Measurements from ENCODE around the gene ENDOV.

ENDOV gene

DNA sequence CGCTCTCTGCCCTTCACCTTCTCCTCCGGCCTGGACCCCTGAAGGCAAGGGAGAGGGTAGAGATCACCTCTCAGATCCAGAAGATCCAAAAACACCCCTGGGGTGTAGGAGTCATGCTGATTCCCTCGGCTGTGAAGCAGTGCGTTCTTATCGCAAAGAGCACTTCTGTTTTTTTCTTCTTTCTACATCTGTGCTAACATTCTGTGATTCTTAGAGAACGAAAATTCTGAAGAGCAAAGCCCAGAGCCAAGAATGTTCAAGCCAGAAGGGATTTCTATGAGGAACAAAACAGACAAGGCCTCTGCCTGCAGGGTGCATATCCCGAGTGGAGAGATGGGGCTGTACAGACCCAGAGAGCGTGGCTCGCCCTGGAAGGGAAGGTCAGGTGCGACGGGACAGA, 44.3 kb downstream of the ENDOV start:
- no peaks in the 10 kb centered on the region for H3K36me3 ChIP-seq (ENCODE audit: control insufficient read depth, insufficient read depth, low read length)
- H3K27ac ChIP-seq (ENCODE audit: low read depth, low read length, severe bottlenecking), result no peak overlapping the region
- no peak overlapping the region for H3K4me3 ChIP-seq (ENCODE audit: extremely low read depth, insufficient read depth, low read length, poor library complexity, severe bottlenecking)
- H3K9me3 ChIP-seq (ENCODE audit: control insufficient read depth, low read length), result no peaks in the 10 kb centered on the region
- 67 to 70% methylated on average over 5 to 7 of the region's 11 CpGs for WGBS, 2 experiments (ENCODE audit: insufficient coverage in 2 of 2)
- H3K4me1 ChIP-seq (ENCODE audit: control insufficient read depth, insufficient read depth, low read length, poor library complexity, severe bottlenecking), result no peaks in the 10 kb centered on the region

DNA sequence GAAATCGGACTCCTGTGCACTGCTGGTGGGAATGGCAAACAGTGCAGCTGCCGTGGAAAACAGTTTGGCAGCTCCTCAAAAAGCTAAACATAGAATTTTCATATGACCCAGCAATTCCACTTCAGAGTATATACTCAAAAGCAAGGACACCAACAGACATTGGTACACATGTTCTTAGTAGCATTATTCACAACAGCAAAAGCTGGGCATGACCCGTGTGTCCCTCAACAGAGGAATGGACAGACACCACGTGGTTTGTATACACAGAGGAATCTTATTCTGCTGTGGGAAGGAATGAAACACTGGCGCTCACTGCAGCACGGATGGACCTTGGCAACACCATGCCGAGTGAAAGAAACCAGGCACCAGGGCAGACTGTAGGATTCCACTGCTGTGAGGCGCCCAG, 45.5 kb downstream of the ENDOV start:
- Histone ChIP-seq H3K4me1 (ENCODE audit: control insufficient read depth, insufficient read depth, low read length, poor library complexity, severe bottlenecking) (no peaks in the 10 kb centered on the region), H3K27ac (ENCODE audit: low read depth, low read length, severe bottlenecking) (no peak overlapping the region), H3K9me3 (ENCODE audit: control insufficient read depth, low read length) (no peaks in the 10 kb centered on the region), H3K4me3 (ENCODE audit: extremely low read depth, insufficient read depth, low read length, poor library complexity, severe bottlenecking) (no peak overlapping the region), H3K36me3 (ENCODE audit: control insufficient read depth, insufficient read depth, low read length) (no peaks in the 10 kb centered on the region)
- WGBS, 2 experiments (ENCODE audit: insufficient coverage in 2 of 2), result 75 to 77% methylated on average over 8 of the region's 8 CpGs

DNA sequence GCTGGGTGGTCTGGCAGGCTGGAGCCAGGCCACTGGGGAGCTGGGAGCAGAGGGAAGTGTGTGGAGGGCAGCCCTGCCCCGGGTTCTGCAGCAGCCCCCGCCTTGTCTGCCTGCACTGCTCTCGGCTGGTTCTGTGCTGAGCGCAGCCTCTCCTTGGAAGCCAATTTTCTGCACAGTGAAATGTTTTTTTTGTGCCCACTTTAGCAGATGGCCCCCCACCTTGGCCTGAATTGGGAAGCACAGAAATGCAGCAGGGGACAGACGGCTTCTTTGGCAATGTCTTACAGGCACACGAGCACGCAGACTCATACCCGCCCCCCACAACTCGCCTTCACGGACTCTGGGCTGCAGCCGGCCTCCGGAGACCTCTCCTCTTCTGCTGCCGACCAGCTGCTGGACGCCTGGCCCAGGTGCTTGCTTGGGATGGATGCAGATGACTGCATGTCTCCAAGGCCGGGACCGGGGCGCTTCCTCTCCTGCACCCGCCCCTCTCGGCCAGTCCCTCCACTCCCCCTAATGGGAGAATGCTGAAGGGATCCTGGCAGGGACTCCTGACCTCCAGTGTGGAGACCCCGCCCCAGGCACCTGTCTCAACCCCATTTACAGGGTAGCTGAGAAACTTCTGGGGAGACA, 46.7 kb downstream of the ENDOV start:
- no peaks in the 10 kb centered on the region for H3K4me1 ChIP-seq (ENCODE audit: control insufficient read depth, insufficient read depth, low read length, poor library complexity, severe bottlenecking)
- H3K27ac ChIP-seq (ENCODE audit: low read depth, low read length, severe bottlenecking), result no peak overlapping the region
- no peaks in the 10 kb centered on the region for H3K36me3 ChIP-seq (ENCODE audit: control insufficient read depth, insufficient read depth, low read length)
- no peaks in the 10 kb centered on the region for H3K9me3 ChIP-seq (ENCODE audit: control insufficient read depth, low read length)
- WGBS, 2 experiments (ENCODE audit: insufficient coverage in 2 of 2), result 70 to 85% methylated on average over 10 to 15 of the region's 20 CpGs
- no peak overlapping the region for H3K4me3 ChIP-seq (ENCODE audit: extremely low read depth, insufficient read depth, low read length, poor library complexity, severe bottlenecking)

DNA sequence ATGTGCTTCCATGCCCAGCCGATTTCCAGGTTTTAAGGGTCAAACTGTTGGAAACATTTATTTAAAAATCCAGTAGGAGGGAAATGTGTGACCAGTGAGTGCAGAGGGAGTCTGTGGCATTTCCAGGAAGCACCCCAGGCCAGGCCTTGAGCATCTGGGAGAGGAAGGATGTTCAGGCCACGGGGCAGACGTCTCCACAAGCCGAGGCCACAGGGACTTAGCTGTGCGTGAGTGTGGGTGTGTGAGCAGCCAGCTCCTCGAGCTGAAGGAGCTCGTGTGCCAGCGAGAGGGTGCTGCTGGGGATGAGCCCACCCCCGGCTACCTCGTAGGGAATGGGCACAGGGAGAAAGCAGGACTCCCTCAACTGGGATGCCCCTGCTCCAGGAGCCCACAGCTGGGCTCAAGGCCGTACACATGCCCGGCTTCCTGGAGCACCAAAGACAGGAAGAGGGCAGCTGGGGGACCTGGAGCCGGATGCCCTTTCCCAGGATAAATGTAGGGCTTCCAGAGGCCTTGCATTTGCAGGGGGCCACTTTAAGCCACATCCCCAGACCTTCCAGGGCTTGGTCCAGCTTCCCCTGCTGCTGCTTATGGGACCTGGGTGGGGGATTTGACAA, 48.9 kb downstream of the ENDOV start:
- Histone ChIP-seq H3K4me1 (ENCODE audit: control insufficient read depth, insufficient read depth, low read length, poor library complexity, severe bottlenecking) (no peaks in the 10 kb centered on the region), H3K4me3 (ENCODE audit: extremely low read depth, insufficient read depth, low read length, poor library complexity, severe bottlenecking) (no peak overlapping the region), H3K9me3 (ENCODE audit: control insufficient read depth, low read length) (no peaks in the 10 kb centered on the region), H3K36me3 (ENCODE audit: control insufficient read depth, insufficient read depth, low read length) (no peaks in the 10 kb centered on the region), H3K27ac (ENCODE audit: low read depth, low read length, severe bottlenecking) (no peak overlapping the region)
- WGBS, 2 experiments (ENCODE audit: insufficient coverage in 2 of 2), result 75% methylated on average over 13 of the region's 13 CpGs

DNA sequence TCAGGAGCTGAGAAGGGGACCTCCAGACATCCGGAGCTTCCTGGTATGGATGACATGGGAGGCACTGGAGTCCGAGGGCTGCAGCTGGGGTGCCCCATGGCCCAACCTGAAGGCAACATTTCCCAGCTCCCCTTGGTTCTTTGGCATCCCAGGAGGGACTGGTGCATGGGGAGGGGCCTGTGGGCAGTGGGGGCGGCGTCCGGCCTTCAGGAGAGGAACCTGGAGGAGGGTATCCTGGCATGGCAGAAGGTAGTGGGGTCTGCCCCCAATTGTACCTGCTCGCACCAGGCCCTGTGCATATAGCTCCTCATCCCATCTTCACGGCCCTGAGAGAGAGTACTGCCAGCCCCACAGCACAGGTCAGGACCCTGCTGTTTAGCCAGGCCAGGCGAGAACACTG, 49.5 kb downstream of the ENDOV start:
- no peak overlapping the region for H3K4me3 ChIP-seq (ENCODE audit: extremely low read depth, insufficient read depth, low read length, poor library complexity, severe bottlenecking)
- 76 to 83% methylated on average over 4 to 8 of the region's 8 CpGs for WGBS, 2 experiments (ENCODE audit: insufficient coverage in 2 of 2)

DNA sequence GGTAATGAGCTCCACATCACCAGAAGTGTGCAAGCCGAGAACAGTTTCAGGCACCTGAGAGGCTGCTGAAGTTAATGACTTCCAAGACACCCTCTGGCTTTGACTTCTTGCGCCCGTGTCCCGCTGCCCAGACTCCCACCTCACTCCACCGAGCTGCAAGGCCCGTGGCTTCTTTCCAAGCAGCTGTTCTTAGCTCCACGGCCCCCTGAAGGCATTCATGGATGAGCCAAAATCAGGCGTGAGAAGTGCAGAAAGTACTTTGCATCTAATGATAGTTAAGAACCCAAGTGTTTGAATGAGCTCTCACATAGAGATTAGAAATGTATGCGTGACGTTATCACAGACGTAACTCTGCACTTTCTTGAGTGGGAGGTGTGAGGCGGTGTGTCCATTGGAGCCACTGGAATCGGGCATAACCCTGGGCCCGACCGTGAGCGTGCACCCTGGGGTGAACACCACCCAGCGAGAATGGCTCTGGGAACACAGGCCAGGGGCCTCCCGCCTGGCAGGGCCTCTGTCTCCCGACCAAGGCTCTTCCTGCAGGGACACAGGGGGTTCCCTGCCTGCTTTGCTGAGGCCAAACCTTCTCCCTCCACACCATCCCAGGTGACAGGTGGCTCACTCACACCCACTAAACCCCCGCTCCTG, 50.5 kb downstream of the ENDOV start:
- no peak overlapping the region for H3K27ac ChIP-seq (ENCODE audit: low read depth, low read length, severe bottlenecking)
- WGBS, 2 experiments (ENCODE audit: insufficient coverage in 2 of 2), result 81 to 82% methylated on average over 16 to 20 of the region's 20 CpGs
- H3K4me3 ChIP-seq (ENCODE audit: extremely low read depth, insufficient read depth, low read length, poor library complexity, severe bottlenecking), result no peak overlapping the region

More for the DNA sequence above, 49.5 kb downstream of the ENDOV start:
- no peaks in the 10 kb centered on the region for H3K36me3 ChIP-seq (ENCODE audit: control insufficient read depth, insufficient read depth, low read length)
- no peaks in the 10 kb centered on the region for H3K4me1 ChIP-seq (ENCODE audit: control insufficient read depth, insufficient read depth, low read length, poor library complexity, severe bottlenecking)
- H3K9me3 ChIP-seq (ENCODE audit: control insufficient read depth, low read length), result no peaks in the 10 kb centered on the region
- H3K27ac ChIP-seq (ENCODE audit: low read depth, low read length, severe bottlenecking), result no peak overlapping the region

DNA sequence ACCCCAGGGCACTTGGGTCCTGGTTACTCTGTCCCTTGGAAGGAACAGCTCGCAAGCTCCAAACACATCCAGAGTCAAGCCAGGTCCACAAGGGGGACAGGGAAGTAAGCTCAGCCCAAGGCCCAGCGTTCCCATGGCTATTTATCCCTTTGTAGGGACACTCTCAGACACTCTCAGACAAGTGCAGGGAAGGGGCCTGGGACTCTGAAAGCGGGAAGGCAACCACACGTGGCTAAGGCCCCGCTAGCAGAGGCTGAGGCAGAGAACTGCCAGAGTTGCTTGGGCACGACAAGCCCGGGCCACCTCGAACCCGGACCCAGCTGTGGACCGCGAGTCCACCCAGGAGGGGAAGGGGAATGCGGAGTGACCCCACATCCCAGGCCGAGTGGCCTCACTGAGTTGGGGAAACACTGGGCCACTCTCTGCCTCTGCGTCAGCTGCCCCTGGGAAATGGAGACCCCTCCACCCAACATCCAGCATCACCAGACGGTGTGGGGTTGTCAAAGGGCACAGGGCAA, 51.3 kb downstream of the ENDOV start:
- 69 to 70% methylated on average over 10 to 12 of the region's 15 CpGs for WGBS, 2 experiments (ENCODE audit: insufficient coverage in 2 of 2)
- Histone ChIP-seq H3K9me3 (ENCODE audit: control insufficient read depth, low read length) (no peaks in the 10 kb centered on the region), H3K36me3 (ENCODE audit: control insufficient read depth, insufficient read depth, low read length) (no peaks in the 10 kb centered on the region), H3K4me1 (ENCODE audit: control insufficient read depth, insufficient read depth, low read length, poor library complexity, severe bottlenecking) (no peaks in the 10 kb centered on the region), H3K27ac (ENCODE audit: low read depth, low read length, severe bottlenecking) (no peak overlapping the region), H3K4me3 (ENCODE audit: extremely low read depth, insufficient read depth, low read length, poor library complexity, severe bottlenecking) (no peak overlapping the region)

More for the DNA sequence above, 50.5 kb downstream of the ENDOV start:
- Histone ChIP-seq H3K4me1 (ENCODE audit: control insufficient read depth, insufficient read depth, low read length, poor library complexity, severe bottlenecking) (no peaks in the 10 kb centered on the region), H3K9me3 (ENCODE audit: control insufficient read depth, low read length) (no peaks in the 10 kb centered on the region), H3K36me3 (ENCODE audit: control insufficient read depth, insufficient read depth, low read length) (no peaks in the 10 kb centered on the region)

DNA sequence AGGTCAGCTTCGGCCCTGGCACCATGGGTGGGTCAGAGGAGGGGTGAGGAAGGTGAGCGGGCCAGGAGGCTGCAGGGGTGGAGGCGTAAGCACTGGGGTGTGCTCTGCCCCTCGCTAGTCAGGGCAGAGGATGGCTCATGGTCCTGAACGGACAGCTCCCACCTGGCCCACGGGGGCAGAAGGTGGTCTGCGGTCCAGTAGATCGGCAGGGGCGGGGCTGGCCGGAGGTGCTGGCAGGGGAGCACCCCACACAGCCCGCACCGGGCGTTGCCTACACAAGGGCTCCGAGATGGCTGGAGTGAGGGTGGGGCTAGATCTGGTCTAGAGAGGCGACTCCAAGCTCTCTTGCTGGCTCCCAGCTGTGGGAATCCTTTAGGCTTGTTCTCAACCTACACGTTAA, 53.3 kb downstream of the ENDOV start:
- no peak overlapping the region for H3K27ac ChIP-seq (ENCODE audit: low read depth, low read length, severe bottlenecking)
- no peaks in the 10 kb centered on the region for H3K36me3 ChIP-seq (ENCODE audit: control insufficient read depth, insufficient read depth, low read length)
- WGBS, 2 experiments (ENCODE audit: insufficient coverage in 2 of 2), result 27 to 33% methylated on average over 11 to 15 of the region's 16 CpGs
- no peak overlapping the region for H3K4me3 ChIP-seq (ENCODE audit: extremely low read depth, insufficient read depth, low read length, poor library complexity, severe bottlenecking)
- no peaks in the 10 kb centered on the region for H3K9me3 ChIP-seq (ENCODE audit: control insufficient read depth, low read length)
- H3K4me1 ChIP-seq (ENCODE audit: control insufficient read depth, insufficient read depth, low read length, poor library complexity, severe bottlenecking), result no peaks in the 10 kb centered on the region

DNA sequence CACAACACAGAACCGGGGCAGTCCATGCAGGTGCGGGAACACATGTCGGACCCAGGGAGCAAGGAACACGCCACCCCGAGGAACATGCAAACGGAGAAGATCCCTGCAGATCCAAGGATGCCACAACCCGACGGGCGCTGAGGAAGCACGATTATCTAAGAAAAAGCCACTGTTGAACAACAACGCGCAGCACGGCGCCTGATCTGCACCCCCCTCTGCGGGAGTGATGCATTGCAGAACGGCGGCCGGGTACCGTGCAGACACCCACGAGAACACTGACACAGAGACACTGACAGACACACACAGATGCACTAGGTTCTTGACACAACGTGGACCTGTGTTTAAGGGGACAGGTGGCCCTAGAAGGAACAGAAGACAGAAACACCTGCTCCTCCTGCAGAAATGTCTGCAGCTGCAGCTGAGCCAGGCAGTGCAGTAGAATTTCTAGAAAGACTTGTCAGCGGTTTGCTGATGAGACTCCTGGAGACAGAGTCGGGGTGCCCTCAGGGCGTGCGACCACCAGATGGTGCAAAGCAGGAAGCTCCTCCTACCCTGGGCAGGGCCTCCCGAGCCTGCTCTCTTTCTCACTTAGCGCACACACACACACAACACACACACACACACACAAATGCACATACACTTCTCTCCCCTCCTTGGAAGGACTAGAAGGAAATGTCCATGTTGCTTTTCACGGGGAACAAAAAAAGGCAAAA, 54.0 kb downstream of the ENDOV start:
- WGBS, 2 experiments (ENCODE audit: insufficient coverage in 2 of 2), result 78 to 80% methylated on average over 20 to 27 of the region's 28 CpGs
- no peaks in the 10 kb centered on the region for H3K9me3 ChIP-seq (ENCODE audit: control insufficient read depth, low read length)
- H3K36me3 ChIP-seq (ENCODE audit: control insufficient read depth, insufficient read depth, low read length), result no peaks in the 10 kb centered on the region
- H3K27ac ChIP-seq (ENCODE audit: low read depth, low read length, severe bottlenecking), result no peak overlapping the region
- no peaks in the 10 kb centered on the region for H3K4me1 ChIP-seq (ENCODE audit: control insufficient read depth, insufficient read depth, low read length, poor library complexity, severe bottlenecking)
- no peak overlapping the region for H3K4me3 ChIP-seq (ENCODE audit: extremely low read depth, insufficient read depth, low read length, poor library complexity, severe bottlenecking)

DNA sequence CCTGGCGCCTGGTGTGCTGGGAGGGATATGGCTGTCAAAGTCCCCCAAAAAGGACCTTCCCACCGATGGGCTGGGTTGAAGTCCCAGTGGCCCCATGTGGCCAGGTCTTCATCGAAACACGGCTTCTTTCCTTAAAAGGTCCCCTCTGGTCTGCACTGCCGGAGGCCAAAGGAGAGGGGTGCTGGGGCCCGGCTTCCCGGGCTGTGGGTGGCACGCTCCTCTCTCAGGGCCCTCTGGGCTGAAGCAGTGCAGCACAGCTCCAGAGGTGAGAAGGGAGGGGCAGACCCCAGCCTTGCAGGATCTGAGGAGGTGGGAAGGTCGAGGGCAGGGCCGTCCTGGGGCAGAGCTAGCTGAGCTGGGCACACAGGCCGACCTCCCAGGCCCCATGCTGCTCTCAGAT, 54.7 kb downstream of the ENDOV start:
- WGBS, 2 experiments (ENCODE audit: insufficient coverage in 2 of 2), result 80 to 91% methylated on average over 8 to 11 of the region's 11 CpGs
- Histone ChIP-seq H3K9me3 (ENCODE audit: control insufficient read depth, low read length) (no peaks in the 10 kb centered on the region), H3K36me3 (ENCODE audit: control insufficient read depth, insufficient read depth, low read length) (no peaks in the 10 kb centered on the region), H3K4me1 (ENCODE audit: control insufficient read depth, insufficient read depth, low read length, poor library complexity, severe bottlenecking) (no peaks in the 10 kb centered on the region), H3K4me3 (ENCODE audit: extremely low read depth, insufficient read depth, low read length, poor library complexity, severe bottlenecking) (no peak overlapping the region), H3K27ac (ENCODE audit: low read depth, low read length, severe bottlenecking) (no peak overlapping the region)

Data from mesodermal cell (in vitro differentiated cells).